GF-D8 (cell line): ENCODE results near the gene HAL.
"Not testable (repeated sequence)": the region's sequence is repeated elsewhere in the genome, so short reads cannot be mapped to it uniquely, and the experiment has no call there.

Experiments
- DNase-seq: peaks from one replicate; lab custom pipeline; 2025; lab: John Stamatoyannopoulos, UW

The HAL gene

GRCh38 chr12:95977764-95978305 is 18.3 kb downstream of the HAL start:
- DNase-seq = no peak

GRCh38 chr12:95976416-95976832 is 19.7 kb downstream of the HAL start:
- DNase-seq = no peak

DNA sequence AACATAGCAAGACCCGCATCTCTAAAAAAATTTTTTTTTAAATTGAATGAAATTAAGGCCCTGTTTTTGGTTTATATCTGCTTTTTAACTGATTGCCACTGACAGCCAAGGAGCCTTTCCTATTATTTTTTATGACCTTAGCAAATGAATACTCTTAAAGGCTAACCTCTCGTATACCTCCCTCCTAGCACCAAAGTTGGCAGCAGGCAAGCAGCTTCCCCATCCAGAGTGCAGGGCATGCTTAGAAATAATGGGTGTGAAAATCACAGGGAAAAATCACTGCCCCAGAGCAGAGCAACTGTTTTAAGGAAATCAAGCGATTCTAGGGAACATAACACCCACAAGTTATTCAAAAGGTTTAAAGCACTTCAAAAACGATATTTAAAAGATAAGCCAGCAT is 20.7 kb downstream of the HAL start:
- DNase-seq = no peak

- DNase-seq = no peak
Observed at GRCh38 chr12:95974358-95974757, 21.8 kb downstream of the HAL start.

GRCh38 chr12:95972832-95973456 is 23.2 kb downstream of the HAL start:
- no peak for DNase-seq

GRCh38 chr12:95970905-95971304 is 25.2 kb downstream of the HAL start:
- no peak for DNase-seq

GRCh38 chr12:95969116-95969515 is 27.0 kb downstream of the HAL start:
- DNase-seq = not testable (repeated sequence)

DNA sequence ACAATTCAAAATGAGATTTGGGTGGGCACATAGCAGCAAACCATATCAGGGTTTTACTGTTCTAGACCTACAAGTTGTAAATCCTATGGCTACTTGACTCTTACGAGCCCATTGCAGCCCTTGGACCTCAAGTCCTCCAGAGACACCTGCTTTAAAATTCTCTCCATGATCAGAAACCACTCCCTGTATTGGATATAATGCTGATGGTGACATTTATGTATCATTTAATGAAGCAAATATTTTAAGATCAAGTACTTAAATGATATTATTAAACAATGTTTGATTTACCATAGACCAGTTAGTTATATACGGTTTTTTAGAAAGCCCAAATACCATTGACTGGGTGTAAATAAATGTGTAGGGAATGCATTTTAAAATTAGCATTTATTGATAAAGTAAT is 28.8 kb downstream of the HAL start:
- DNase-seq = no peak

DNA sequence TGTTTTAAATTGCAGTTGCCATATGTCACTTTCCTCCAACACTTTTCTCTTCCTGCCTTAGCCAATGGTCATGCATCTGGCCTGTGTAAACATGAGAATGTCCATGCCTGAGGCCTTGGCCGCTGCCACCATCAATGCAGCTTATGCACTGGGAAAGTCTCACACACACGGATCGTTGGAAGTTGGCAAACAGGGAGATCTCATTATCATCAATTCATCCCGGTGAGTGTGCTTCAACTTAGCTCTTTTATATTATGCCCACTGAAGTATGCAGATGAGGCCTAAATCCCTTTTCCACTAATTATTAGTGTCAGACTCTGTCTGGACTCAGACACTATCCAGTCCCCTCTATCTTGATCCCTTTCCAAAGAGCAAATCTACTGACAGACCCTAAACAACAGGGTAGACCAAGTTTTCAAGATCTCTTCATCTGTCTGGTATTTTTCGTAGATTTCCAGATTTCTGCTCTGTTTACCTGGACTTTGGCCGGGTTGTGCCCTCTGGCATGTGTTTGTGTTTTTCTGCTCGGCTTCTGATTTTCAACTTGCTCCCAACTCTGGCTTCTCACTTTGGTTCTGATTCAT is 29.8 kb downstream of the HAL start:
- DNase-seq = no peak

- no peak for DNase-seq
Observed at GRCh38 chr12:95963096-95963495, 33.0 kb downstream of the HAL start.

DNA sequence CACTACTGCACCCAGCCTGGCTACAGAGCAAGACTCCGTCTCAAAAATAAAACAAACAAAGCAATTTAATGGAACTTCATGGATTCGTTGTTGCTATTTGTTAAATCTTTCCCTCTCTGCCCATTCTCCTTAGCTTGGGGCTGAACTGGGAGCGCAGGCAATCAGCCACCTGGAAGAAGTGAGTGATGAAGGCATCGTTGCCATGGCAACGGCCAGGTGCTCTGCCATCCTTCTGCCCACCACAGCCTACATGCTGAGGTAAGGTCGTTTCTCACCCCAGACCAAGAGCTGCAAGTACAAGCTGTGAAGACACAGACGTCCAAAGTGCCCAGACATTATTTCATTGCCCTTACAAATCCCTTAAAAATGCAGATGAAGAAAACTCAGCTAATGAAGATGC is 33.9 kb downstream of the HAL start:
- no peak for DNase-seq

GRCh38 chr12:95960241-95960640 is 35.9 kb downstream of the HAL start:
- DNase-seq = no peak

- DNase-seq = no peak
Observed at GRCh38 chr12:95959107-95959506, 37.0 kb downstream of the HAL start.

DNA sequence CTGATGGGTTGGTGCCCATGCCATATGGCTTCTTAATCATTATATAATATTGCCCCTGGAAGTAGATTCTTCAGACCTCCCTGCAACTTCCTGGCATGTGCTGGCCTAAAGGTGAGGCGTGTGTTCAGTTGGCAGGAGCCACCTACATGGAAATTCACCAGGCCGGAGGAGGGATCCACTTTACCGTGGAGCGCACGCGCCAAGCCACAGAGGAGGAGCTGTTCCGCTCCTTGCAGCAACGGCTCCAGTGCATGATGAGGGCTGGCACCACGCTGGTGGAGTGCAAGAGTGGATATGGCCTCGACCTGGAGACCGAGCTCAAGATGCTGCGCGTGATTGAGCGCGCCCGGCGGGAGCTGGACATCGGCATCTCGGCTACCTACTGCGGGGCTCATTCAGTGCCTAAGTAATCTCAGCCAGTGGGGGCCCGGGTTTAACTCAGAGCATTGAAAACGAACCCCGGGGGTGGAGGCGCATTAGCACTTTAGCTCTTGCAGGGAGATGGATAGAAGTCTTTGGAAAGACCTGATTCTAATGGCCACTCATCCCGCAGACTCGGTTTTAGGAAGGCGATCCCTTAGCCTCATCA is 39.5 kb downstream of the HAL start:
- no peak for DNase-seq

GRCh38 chr12:95955549-95956159 is 40.5 kb downstream of the HAL start:
- DNase-seq = no peak

DNA sequence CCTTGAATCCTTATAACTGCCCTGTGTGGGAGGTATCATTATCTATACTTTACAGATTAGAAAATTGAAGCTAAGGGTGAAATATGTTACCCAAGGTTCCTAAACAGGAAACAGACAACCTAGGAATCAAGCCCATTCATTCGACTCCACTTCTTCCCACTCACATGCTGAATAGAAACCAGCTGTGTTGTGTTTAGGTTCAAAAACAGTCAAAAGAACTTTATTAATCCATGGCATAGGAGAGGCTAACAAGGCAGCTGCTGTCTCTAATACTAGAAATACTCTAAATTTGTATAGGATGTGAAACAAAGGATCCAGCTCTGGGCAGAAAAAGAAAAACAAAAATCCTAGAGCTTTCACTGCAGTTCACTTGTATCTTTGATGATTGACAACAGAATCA is 43.1 kb downstream of the HAL start:
- DNase-seq = no peak

GRCh38 chr12:95951515-95951914 is 44.6 kb downstream of the HAL start:
- DNase-seq = no peak

DNA sequence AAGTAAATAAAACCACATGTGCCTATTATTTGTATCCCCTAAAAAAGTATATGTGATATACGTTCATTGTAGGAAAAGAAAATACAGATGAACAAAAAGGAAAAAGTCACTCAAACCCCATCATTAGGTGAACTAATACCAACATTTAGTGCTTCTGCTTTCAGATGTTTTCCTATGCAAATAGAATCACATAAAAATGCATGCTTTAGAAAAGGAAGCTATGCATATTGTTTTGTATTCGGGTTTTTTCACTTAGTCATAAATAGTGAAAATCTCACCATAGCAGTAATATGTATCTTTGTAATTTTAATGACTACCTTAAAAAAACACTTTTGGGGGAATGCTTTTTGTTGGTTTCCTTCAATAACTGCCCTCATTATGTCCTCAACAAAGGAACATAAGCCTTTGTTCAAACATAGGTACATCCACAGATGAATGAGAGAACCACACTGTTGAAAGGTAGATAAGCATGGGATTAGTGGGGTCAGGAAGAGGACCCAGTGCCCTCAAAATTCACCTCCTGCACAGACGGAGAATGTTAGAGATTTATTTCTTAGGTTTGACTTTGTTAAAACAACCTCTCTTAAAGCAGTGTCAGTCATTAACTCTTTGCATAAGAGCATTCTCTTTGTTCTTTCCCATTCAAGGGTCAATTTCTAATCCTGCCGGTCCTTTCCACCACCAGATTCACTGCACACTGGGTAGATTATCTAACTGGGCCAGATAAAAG is 46.5 kb downstream of the HAL start:
- DNase-seq = no peak

DNA sequence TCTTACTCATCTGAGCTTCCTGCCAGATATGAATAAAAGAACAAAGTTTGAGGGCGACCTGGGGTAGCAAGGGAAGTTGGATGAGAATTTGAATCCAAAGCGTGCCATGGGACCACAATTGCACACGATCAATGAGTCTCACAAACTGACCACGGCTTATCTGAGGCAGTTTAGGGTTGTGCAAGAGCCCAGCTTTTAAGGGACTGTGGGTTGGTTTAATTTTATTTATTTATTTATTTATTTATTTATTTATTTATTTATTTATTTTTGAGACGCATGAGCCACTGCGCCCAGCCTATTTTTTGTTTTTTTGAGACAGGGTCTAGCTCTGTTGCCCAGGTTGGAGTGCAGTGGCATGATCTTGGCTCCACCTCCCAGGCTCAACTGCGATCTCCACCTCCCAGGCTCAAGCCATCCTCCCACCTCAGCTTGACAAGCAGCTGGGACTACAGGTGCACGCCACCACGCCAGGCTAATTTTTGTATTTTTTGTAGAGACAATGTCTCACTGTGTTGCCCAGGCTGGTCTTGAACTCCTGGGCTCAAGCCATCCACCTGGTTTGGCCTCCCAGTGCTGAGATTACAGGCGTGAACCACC is 51.9 kb downstream of the HAL start:
- no peak for DNase-seq

- DNase-seq = no peak
Observed at GRCh38 chr12:95943330-95943842, 52.8 kb downstream of the HAL start, which contains the start of gene AMDHD1. AMDHD1 (plus strand) TSS chr12:95943331; CDS start chr12:95943399, 68 bp downstream.

GRCh38 chr12:95942524-95943329 is 53.4 kb downstream of the HAL start, which contains the start of gene CCDC38:
CCDC38 (minus strand) TSS chr12:95942614; CDS start chr12:95936509, 6,105 bp downstream.
- DNase-seq = no peak
